ENCODE results near the gene KLHL41.

KLHL41 gene

DNA sequence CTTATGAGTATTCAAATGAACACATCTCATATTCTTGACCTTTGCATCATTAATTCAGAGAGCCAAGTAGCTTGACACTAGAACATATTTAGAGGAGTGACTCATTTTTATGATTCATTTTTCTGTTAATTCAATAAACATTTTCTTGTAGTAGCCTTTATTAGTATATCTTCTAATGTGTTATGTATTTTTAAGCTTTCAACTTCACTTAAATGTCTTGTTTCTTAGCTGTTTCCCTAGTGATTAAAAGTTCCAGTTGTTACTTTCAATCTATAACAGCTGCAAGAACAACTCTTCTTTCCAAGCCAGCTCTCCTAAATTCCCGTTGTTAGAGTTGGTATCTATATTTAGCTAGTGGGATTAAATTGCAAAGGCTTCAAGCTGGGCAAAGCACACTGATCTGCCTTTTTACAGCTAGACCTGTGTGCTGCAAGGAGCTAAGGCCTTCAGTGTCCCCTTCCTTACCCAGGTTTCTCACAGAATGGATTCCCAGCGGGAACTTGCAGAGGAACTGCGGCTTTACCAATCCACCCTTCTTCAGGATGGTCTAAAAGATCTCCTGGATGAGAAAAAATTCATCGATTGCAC lies at the start of gene KLHL41:
Gene KLHL41 (plus strand): TSS at position 405 of the 588 bp plus-strand sequence. CDS start 77 bp downstream, at position 482.
- DNase-seq (ENCODE audit: low spot score), result no peak

DNA sequence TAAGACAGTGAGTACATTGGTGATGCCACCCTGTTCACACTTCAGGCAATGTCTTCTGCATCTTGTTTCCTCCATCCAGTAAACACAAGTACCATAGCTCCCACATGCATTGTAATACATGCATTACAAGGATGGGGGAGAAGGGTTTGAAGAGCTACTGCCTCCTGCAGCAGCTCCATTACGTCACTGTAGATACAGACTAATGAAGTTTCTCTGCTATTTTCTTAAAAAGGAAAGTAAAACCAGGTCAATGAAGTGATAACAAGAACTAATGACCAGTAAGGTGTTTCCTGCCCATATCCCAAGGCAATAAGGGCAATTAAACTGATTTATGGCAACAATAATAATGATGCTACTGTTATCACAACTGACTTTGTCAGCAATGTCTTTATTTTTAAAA lies 48.4 kb upstream of the KLHL41 start:
- no peak for DNase-seq (ENCODE audit: low spot score)

DNA sequence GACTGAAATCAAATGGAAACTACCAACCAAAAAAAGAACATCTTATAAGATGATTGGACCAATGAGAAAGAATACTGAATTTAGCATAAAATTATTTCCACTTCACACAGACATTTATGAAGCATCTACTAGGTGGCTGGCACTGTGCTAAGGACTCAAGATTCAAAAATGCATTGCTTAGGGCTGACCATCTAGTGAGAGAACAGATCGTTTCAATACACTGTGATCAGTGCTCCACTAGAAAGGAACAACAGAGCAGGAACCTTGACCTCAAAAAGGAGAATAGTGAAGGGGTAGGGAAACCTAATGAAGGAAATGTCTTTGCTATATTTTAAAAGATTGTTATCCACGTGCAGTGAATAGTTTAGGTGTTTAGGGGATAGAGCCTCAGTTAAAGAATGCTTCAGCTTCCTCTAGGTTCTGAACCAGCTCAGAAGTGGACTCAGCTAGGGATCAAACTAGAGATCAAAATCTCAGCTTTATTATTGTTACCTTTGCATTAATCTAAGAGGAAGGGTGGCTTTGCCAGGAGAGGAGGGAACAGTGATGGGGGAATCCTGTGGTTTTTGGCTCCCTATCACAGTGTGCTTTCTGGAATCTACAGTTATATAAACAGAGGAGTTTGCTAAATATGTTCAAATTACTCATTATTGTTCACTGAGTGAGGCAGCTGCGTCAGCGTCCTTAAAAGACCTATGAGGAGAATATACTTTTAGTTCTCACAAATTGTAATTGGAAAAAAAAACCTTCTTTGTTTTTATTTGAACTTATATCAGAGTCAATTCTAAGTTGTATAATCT lies 46.4 kb upstream of the KLHL41 start:
- no peak for DNase-seq (ENCODE audit: low spot score)

DNA sequence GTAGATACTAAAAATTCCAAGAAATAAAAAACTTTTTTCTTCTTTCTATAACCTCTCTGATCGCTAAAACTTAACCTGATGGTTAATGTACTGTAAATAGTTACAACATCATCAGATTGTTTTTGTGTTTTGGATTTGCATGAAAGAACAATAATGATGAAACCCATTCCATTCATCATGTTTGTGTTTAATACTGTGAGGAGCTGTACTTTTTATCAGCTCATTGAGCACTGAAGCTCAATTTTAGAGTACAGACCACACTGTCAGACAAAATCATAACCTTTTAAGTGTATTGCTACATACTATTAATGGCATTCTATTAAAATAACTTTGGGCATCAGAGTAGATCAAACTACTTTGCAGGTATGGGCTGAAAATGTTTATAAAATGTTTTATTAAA lies 45.0 kb upstream of the KLHL41 start:
- DNase-seq (ENCODE audit: low spot score), result no peak

DNA sequence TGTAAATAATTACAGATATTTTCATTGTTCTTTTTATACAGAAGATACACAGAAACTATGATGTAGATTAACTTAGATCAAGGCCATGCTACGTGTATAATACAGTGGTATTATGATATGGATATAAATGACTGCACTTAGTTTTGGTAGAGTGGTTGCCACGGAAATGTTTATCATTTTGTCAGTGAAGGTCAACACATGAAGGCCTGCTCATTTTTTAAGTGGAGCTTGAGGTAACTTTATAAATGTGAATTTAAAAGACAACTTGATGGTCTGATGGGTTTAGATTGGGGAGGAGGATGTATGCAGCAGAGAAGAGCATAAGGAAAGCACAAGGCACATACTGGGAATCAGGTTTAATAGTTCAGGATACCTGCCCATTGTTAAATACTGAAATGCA lies 44.6 kb upstream of the KLHL41 start:
- no peak for DNase-seq (ENCODE audit: low spot score)

DNA sequence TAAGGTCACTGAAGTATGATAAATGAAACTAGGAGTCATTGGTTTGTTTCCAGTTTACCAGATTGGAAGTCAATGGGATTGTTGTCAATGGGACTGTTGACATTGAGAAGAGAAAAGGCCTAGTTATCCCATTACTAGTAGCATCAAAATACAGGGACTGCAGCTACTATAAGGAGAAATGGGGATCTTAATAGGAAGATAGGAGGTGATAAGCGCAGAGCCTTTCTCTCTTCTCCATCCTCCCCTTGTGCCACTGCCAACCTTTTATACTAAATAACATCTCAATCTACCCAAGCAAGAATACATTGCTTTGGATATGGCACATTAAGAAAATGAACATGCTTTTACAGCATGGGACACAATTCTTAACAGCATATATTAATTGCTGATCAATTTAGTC lies 40.7 kb upstream of the KLHL41 start:
- DNase-seq (ENCODE audit: low spot score), result no peak

DNA sequence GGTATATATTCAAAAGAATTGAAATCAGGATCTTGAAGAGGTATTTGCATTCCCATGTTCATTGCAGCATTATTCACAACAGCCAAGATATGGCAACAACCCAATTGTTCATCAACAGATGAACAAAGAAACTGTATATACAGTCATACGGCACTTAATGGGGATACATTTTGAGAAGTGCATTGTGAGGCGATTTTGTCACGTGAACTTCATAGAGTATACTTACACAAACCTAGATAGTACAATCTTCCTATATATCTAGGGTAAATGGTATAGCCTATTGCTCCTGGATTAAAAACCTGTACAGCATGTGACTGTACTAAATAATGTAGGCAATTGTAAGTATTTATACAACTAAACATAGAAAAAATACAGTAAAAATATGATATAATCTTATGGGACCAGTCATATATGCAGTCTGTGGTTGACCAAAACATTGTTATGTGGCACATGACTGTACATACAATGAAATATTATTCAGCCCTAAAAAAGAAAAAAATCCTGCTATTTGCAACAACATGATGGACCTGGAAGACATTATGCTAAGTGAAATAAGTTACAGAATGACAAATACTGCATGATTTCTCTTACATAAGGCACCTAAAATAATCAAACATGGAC lies 39.4 kb upstream of the KLHL41 start:
- DNase-seq (ENCODE audit: low spot score), result no peak

DNA sequence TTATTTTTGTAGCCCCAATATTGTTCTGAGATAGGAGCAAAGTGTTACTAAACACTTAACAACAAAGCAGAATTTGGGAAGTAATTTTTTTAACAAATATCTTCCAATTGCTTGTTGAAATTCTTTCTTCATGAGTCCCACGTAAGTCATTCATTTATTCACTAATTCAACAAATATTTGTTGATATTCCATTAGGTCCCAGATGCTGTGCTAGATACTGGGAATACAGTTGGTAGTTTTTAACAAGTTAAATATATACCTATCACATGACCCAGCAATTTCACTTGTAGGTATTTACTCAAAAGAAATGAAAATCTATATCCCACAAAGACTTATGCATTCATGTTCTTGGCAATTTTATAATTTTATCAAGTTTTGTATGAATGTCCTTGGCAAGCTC lies 37.3 kb upstream of the KLHL41 start:
- DNase-seq (ENCODE audit: low spot score), result no peak

DNA sequence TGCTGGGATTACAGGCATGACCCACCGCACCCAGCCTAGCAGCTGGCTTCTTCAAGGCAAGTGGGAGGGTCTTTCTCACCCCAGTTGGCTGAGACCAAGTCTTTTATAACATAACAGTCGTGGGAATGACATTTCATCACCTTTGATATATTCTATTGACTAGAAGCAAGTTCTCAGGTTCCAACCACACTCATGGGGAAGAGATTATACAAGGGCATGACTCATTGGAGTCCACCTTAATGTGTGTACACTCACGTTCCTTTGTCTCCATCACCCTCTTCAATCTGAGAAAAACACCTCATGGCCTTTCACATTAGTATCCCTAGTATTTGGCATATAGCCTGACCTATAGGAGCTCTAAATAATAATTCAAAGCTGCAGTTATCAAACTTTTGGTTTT lies 33.0 kb upstream of the KLHL41 start:
- DNase-seq (ENCODE audit: low spot score), result no peak

DNA sequence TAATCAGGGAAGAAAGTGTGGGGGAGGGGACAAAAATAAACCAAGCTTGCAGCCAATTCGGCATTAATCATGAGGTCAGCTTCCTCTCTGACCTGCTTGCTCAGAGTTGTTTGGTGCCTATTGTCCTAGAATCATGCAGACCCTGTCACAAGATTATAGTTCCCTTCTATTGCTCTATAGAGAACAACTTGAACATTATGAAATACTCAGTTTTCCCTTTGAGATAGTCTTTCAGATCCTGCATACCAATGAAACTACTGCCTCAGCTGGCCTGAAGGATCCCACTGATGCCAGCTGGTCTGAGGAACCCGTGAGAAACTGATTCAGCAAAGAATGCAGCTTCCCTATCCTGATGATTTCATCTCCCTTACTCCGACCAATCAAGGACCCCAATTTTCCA lies 31.2 kb upstream of the KLHL41 start:
- no peak for DNase-seq (ENCODE audit: low spot score)

DNA sequence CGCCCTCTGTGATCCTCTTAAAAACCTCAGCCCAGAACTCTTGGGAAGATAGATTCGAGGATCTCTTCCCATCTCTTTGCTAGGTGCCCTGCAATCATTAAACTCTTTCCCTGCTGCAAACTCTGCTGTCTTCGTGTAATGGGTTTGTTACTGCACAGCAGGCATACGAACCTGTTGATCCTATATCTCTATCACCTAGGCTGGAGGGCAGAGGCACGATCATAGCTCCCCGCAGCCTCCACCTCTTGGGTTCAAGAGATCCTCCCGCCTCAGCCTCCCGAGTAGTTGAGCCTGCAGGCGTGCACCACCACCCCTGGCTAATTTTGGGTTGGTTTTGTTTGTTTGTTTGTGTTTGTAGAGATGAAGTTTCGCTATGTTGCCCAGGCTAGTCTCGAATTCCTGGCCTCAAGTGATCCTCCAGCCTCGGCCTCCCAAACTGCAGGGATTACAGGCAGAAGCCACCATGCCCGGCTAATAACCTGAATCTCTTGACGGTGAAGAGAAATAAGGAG lies 30.7 kb upstream of the KLHL41 start:
- DNase-seq (ENCODE audit: low spot score), result no peak

DNA sequence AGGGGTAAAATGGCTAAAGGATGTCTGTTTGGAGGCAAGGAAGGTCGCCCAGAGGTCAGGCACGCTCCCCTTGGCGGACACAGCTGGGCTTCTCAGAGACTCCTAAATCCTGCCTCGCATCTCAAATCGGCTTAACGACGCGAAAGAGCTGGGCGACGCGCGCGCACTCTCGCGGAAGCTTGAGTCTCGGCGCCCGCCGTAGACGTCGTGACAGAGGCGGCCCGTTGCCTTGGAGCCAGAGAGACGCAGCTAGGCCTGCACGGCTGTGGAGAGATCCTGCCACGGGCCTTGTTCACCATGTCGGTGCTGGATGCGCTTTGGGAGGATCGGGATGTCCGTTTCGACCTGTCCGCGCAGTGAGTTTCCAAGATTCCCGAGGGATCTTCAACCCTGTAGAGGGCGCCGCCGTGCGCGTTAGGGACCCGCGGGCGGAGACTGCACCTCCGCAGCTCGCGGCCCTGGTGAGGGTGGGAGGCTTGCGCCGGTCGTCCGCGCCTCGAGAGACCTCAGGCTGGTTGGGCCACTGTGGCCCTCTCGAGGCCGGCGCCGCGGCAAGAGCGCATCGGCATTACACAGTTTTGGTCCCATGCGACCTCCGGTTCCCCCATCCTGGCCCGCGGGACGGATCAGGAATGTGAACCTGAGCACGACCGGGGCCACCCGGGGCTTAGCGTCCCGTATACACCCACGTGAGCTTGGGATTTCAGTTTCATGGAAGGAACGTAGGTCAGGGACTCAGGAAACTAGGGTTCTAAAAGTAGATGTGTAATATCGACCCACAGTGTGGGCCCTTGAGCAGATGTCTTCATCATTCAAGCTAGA lies 30.0 kb upstream of the KLHL41 start, which contains the start of gene BBS5:
Gene BBS5 (plus strand): TSS at position 238 of the 822 bp plus-strand sequence. CDS start 60 bp downstream, at position 298.
- peak; percentile 65 for DNase-seq (ENCODE audit: low spot score)

DNA sequence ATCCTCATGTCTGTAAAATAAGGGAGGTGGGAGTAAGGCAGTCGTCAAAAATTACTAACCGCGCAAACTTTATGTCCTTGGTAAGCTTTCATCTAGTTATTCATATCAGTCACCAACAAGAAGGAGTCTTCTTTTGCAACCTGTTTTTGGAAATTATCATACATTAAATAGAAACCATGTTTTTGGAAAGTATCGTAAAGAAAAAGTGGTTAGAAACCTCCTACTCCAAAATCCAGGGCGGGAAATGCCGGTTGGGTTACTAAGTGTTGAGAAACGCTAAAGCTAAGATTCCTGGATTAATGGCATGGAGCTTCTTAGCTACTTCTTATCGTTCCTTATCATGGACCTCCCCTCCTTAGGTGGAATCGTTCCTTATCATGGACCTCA lies 29.4 kb upstream of the KLHL41 start:
- DNase-seq (ENCODE audit: low spot score), result no peak

DNA sequence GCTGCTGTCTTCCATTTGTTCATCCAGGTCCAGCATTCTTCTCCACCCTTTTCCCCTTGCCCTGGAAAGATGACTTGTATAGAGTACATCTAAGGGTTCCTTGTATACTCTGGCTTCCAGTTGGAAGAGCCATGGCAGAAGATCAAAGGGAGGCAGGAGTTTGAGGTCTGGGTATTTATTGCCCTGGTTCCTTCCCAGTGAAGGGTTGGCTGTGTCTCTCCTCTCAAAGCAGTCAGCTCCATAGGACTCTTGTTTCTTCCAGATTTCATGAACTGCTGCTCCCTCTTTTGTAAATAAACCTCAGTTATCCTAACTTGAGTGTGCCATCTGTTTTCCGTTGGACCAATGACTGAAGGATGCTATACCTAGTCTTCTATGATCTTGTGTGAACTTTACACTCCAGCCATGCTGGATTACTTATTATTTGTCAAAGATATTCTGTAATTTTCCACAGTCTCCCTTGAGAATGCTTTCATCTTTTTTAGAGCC lies 23.8 kb upstream of the KLHL41 start:
- DNase-seq (ENCODE audit: low spot score), result no peak

DNA sequence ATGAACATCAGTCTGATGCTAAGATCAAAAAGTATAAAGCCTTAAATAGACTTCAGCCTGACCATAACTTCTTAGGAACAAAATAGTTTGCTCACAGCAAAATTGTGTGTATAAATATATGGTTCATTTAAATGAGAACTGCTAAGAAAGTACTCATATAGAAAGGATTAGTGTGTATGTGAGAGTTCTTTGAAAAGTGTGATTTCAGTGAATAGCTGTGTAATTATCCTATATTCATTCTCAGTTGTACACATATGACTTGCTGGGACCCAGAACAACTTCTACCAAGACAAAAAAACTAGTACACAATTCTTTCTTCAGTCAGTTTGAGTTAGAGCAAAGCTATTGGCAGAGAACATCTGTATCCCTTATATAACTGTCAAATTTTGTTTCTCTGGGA lies 23.0 kb upstream of the KLHL41 start:
- DNase-seq (ENCODE audit: low spot score), result no peak

DNA sequence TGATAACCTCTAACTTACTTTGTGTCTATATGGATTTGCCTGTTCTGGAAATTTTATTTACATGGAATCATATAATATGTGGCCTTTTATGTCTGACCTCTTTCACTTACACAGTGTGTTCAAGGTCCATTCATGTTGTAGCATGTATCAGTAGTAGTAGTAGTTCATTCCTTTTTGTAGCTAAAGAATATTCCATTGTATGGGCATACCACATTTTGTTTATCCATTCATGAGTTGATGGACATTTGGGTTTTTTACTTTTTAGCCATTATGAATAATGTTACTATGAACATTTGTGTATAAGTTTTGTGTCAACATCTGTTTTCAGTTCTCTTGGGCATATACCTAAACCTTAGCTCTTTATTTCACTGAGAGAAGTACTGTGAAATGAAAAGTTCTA lies 18.7 kb upstream of the KLHL41 start:
- no peak for DNase-seq (ENCODE audit: low spot score)

DNA sequence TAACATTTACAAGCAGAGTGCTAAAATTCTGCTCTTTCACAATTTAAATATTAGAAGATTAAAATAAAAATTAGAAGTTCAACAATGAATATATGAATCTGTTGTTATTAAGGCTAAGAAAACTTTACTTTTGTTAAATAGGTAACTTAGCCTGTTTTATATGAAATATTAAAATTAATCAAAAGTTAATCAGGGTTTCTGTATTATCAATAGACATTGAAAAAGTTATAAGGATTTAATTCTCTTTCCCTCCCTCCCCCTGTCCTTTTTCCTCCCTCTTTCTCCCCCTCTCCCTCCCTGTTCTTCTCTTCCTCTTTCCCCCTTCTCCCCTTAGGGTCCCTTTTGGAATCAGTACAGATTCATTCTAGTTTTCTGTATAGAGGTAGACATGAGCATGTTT lies 18.1 kb upstream of the KLHL41 start:
- DNase-seq (ENCODE audit: low spot score), result no peak

DNA sequence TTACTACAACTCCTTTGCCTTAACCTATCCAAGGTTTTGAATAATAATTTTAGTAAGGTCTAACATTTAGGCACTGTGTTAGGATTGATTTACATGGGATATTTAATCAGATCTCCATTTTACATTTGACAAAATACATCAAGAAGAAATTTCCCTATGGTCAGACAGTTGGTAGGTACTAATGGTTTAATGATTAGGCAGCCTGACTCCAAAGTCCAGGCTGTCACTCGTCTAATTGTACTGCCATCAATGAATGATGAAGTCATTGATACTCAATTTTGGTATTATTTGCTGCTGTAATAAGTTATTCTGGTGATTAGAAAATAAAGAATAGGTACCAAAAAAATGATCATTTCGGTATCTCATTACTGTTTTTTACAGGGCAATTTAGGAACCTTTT lies 16.1 kb upstream of the KLHL41 start:
- DNase-seq (ENCODE audit: low spot score), result no peak

DNA sequence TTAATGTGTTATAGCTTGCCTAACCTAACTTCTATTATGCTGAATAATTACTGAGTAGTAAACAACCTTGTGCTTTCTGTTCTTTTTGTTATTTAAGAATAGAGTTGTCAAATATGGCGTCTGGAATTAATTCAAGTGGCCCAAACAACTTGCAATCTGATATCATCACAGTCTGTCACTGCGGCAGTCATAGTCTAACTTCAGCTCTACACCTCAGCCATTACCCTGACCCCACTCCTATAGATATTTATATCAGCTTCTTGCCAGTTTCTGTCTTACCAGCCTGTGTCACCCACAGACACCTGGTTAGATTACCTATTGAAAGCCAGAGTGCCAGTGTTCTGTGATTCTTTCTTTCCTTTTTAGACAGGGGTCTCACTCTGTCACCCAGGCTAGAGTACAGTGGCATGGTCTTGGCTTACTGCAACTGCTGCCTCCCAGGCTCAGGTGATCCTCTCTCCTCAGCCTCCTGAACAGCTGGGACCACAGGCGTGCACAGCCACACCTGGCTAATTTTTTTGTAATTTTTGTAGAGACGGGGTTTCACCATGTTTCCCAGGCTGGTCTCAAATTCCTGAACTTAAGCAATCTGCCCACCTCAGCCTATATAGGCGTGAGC lies 14.1 kb upstream of the KLHL41 start:
- no peak for DNase-seq (ENCODE audit: low spot score)

DNA sequence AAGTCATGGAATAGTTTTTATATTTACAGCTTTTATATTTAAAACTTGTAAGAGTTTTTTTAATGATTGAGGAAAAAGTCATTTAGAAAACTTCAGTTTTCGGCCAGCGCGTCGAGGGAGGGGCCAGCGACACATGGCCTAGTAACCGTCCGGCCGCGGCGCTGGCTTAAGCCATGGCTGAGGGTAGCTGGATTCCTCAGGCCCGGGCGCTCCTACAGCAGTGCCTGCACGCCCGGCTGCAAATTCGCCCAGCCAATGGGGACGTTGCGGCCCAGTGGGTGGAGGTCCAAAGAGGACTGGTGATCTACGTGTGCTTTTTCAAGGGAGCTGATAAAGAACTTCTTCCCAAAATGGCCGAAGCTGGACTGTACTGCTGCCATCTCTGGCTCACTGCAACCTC lies 4.9 kb upstream of the KLHL41 start:
- no peak for DNase-seq (ENCODE audit: low spot score)

DNA sequence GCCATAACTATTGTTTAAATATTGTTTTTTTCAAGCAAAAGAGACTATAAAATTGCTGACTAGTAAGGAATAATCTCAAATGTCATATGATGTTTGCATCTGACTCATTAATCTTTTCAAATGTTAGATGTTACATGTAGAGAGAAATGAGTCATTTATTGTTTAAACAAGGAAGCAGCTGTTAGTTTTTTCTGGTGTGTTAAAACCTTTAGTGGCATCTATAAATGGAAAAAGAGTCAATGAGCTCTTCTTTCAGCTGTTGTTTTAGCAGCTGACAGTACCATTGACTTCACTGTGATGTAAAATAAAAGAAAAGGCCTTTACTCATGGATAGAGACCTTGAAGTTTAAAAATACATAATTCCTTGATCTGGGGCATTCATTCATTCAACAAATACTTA lies 1.8 kb upstream of the KLHL41 start:
- DNase-seq (ENCODE audit: low spot score), result no peak

DNA sequence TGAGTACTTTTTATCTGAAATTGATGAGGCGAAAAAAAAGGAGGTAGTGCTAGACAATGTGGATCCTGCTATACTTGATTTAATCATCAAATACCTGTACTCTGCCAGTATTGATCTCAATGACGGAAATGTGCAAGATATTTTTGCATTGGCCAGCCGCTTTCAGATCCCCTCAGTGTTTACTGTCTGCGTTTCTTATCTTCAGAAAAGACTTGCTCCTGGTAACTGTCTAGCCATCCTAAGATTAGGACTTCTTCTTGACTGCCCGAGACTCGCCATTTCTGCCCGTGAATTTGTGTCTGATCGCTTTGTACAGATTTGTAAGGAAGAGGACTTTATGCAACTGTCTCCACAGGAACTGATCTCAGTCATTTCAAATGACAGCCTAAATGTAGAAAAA lies 453 bp downstream of the KLHL41 start:
- no peak for DNase-seq (ENCODE audit: low spot score)
